AG04450 (cell line): ENCODE results near the gene MECP2. TPM values are rescaled to one million over a fixed set of nuclear protein-coding genes. Genes with fewer than 3 reads are reported as not detected.

ENCODE experiments used
- CTCF ChIA-PET: fragments of 300-600, 350-600 bp; formaldehyde crosslinking; extraction: SDS; loops from one replicate; lab custom pipeline; 2022; ENCODE audit warnings: antibody characterized with exemption, inconsistent platforms; lab: Charles Lee
- POLR2A ChIA-PET: fragments of 350-600 bp; formaldehyde crosslinking; extraction: SDS; loops from one replicate; lab custom pipeline; 2021; ENCODE audit warnings: antibody characterized with exemption, inconsistent platforms; lab: Yijun Ruan, JAX
- DNase-seq: peaks from one replicate; pipeline ENCODE4 v3.0.0-alpha.2; 2011; ENCODE audit warnings: low read depth, low spot score
- H3K27ac ChIP-seq: one replicate; pipeline ENCODE4 v1.5.1; 2012; ENCODE audit warnings: low read depth, low read length, control low read depth
- H3K27me3 ChIP-seq: one replicate; pipeline ENCODE4 v1.6.0; 2012; ENCODE audit warnings: low read length; ENCODE audit not compliant: control insufficient read depth, insufficient read depth
- H3K4me3 ChIP-seq: 2 replicates; pipeline ENCODE4 v1.5.1; 2011; ENCODE audit warnings: mild to moderate bottlenecking, low read depth, low read length, control low read depth
- H3K9me3 ChIP-seq: 2 replicates; pipeline ENCODE4 v1.5.1; 2012; ENCODE audit warnings: low read length; ENCODE audit not compliant: control insufficient read depth, insufficient read depth
- CTCF ChIP-seq: IDR thresholded peaks from 2 replicates; pipeline ENCODE4 v1.5.1; 2011; ENCODE audit warnings: low read depth, low read length, control low read depth, inconsistent platforms
- polyA plus RNA-seq: library from polyadenylated mRNA; depleted of rRNA; stranded (reverse); fragments of >200 nt; gene quantifications from 2 replicates; pipeline ENCODE4 v1.2.3, GENCODE V29; 2011

Gene MECP2
- polyA plus RNA-seq, 1 experiment = 12.8 TPM

DNA sequence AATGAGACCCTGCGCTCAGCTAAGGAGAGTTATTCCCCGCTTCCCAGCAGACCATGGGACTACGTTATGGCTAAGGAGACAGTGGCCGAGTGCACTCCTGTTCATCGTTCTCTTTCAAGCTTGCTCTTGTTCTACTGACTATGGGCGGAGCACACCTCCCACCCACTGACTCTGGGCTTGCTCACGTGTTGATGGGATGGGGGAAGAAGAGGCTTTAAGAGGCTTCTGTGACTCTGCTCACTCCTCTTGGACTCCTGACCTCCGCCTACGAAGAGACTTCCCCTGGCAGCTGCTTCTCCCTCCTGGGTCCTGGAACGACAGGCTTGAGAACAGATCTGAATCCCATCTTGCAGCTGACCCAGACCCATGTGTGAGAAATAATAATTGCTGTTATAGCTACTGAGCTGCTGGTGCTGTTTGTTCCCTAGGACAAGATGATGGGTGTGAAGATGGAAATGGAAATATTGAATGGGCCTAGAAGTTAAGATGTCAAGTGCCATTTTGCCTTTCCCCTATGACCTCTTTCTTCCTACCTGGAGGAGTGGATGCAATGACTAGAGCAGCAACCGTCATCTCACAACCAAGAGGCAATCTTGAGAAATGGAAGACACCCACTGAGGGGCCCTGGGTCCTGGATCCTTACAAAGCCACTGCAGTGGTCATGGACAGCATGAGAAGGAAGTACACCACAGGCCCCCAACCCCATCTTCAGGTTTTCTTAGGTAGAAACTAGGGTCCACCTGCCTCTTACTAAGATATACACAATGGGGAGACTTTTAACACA lies 39.1 kb downstream of the MECP2 start:
- H3K27me3 ChIP-seq = no peaks in the 10 kb centered on the region
- H3K9me3 ChIP-seq = no peaks in the 10 kb centered on the region
- ChIA-PET POLR2A (no interaction called here), CTCF (no interaction called here)
- TF ChIP-seq CTCF = no peak
- H3K4me3 ChIP-seq = no peak overlapping the region
- H3K27ac ChIP-seq = no peak overlapping the region
- no peak for DNase-seq

- ChIA-PET CTCF (no interaction called here), POLR2A (no interaction called here)
- Histone ChIP-seq H3K9me3 (no peaks in the 10 kb centered on the region), H3K4me3 (no peak overlapping the region), H3K27ac (no peak overlapping the region), H3K27me3 (no peaks in the 10 kb centered on the region)
- no peak for DNase-seq
- no peak for TF ChIP-seq CTCF
These were observed 39.7 kb downstream of the MECP2 start for GRCh38 chrX:154057791-154058190.

GRCh38 chrX:154056770-154057241 lies 40.7 kb downstream of the MECP2 start:
- no peak overlapping the region for H3K27ac ChIP-seq
- no peak overlapping the region for H3K4me3 ChIP-seq
- ChIA-PET POLR2A (interaction anchor here (0.6 kb wide), 1 partner anchor 40 kb away, joined by 6 read pairs; no protein-coding TSS in a partner anchor), CTCF (no interaction called here)
- DNase-seq = no peak
- H3K27me3 ChIP-seq = no peaks in the 10 kb centered on the region
- TF ChIP-seq CTCF = no peak
- H3K9me3 ChIP-seq = no peaks in the 10 kb centered on the region

DNA sequence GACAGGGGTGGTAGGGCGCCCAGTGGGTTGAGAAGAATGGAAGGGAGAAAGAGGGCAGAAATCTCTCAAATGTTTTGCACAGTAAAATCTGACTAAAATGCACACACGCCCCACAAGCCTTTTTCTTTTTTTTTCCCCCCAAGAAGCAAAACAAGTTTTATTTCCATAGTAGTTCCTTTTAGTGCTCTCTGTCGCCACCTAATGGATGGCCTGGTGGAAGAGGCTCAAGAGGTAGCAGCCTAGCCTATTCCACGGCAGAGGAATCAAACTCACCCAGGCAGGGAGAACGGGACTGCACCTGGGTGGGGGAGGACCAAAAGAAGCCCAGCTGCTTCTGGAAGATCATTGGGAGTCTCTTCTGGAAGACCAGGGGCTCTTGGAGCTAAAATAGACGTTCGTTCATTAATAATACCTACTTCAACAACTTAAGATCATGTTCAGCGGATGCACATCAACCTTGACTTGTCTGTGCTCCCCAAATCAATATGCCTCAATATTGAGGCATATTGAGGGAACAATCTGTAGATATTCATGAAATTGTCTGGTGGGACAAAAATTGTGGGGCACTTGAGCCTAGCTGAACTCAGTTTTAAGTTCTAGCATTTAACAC lies 46.2 kb downstream of the MECP2 start:
- DNase-seq = peak; percentile 27
- Histone ChIP-seq H3K4me3 (no peak overlapping the region), H3K27me3 (no peaks in the 10 kb centered on the region), H3K9me3 (no peaks in the 10 kb centered on the region), H3K27ac (no peak overlapping the region)
- peak; percentile 70 for TF ChIP-seq CTCF
- POLR2A ChIA-PET = no interaction called here
- CTCF ChIA-PET = interaction anchor here (0.6 to 2.0 kb wide), 6 partner anchors 9 to 43 kb away, joined by 3 to 8 read pairs (median 4); no protein-coding TSS in a partner anchor

- CTCF ChIA-PET = interaction anchor here (0.5 to 1.9 kb wide), 2 partner anchors 37 to 56 kb away, joined by 3 to 6 read pairs; no protein-coding TSS in a partner anchor
- Histone ChIP-seq H3K27ac (no peak overlapping the region), H3K27me3 (no peaks in the 10 kb centered on the region), H3K9me3 (no peaks in the 10 kb centered on the region), H3K4me3 (no peak overlapping the region)
- POLR2A ChIA-PET = no interaction called here
- DNase-seq = no peak
- TF ChIP-seq CTCF = no peak
These were observed 47.4 kb downstream of the MECP2 start for GRCh38 chrX:154050113-154050495.
